T-helper 1 cell (primary cell): Measurements from ENCODE around the gene ZBTB2.
"Not testable (repeated sequence)": the region's sequence is repeated elsewhere in the genome, so short reads cannot be mapped to it uniquely, and the experiment has no call there.

ENCODE experiments used
- DNase-seq, 5 donors: peaks; one replicate each; pipeline ENCODE4 v3.0.0-alpha.2; 2012 to 2020

The ZBTB2 gene

DNA sequence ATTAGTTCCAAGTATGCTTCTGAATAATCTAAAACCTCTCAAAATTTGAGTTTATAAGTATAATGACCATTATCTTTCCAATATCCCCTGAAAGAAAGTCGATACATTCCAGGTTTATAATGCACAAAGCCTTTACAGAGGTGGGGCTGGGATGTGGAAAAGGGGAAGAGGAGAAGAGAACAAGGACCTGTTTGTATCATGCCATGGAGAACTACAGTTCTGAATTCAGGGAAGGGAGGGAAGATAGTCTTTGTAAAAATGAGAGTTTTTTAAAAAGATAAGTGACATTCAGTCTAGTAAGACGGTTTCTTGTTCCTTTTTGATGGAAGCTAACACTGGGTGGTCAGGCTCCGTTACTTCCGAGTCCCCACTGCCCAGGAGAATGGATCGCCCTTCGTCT lies 26.1 kb downstream of the ZBTB2 start:
- DNase-seq = no peak

GRCh38 chr6:151359486-151359885 lies 31.9 kb downstream of the ZBTB2 start:
- DNase-seq = no peak

DNA sequence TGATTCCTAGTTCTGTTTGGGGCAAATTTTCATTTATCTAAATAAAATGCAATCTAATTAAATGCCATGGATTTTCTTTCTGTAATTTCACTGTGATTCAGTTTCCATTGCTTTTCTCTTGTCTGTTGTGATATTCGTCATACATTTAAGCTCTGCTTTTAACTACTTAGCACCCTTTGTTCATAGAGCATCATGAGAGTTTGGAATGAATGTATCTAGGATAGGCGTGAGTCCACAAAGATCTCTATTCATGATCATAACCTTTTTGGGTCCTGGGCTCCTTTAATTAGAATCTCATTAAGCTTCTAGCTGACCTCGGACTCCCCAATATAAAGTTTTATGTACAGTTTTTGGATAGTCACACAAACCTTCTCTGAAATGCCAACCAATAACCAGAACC lies 32.9 kb downstream of the ZBTB2 start:
- no peak for DNase-seq

DNA sequence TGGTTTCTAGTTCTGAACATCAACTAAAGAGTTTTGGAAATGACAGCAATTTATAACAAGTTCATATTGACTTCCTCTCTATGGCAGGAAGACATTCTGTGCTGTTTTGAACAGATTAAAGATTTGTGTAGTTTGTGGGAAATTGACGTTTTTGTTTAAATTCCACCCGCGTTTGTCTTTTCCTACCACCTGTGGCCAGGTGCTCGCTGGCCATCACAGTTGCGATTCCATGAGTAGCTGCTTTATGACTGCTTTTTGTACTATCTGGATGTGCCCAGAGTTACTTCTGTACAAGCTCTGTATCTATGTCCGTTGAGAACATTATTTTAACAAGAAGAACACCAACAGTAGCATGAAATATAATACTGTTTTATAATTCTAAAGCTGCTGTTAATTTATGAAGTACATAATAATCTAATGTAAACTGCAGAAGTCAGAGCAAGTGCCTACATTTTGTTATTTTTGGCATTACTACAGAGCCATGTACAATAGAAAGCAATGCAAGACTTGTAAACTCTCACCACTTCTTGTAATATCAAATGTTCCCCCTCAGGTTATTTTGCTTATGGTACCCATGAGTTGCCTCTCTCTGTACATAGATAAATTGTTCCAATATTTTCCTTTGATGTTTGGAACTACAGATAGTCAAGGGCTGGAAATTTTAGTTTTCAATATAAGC lies 33.5 kb downstream of the ZBTB2 start:
- no peak for DNase-seq

DNA sequence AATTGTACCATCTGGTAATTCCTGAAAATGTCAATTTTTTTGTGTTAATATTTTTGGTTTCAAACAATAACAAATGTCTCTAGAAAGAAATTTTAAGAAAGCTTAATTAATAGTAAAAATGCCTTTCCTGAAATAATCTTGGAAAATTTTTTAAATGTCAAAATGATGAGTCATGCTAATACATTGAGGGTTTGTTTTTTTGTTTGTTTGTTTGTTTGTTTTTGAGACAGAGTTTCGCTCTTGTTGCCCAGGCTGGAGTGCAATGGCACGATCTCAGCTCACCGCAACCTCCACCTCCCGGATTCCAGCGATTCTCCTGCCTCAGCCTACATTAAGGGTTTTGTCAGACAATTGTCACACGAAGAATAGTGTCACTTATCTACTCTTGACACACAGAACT lies 34.4 kb downstream of the ZBTB2 start:
- not testable (repeated sequence) for DNase-seq

GRCh38 chr6:151353795-151354194 lies 37.6 kb downstream of the ZBTB2 start:
- no peak for DNase-seq

- no peak for DNase-seq
These were observed 38.7 kb downstream of the ZBTB2 start for GRCh38 chr6:151352410-151353396.

- no peak for DNase-seq
These were observed 39.6 kb downstream of the ZBTB2 start for GRCh38 chr6:151351731-151352130.

- no peak for DNase-seq
These were observed 40.1 kb downstream of the ZBTB2 start for GRCh38 chr6:151351146-151351700.

GRCh38 chr6:151350442-151351145 lies 40.8 kb downstream of the ZBTB2 start:
- DNase-seq = no peak

DNA sequence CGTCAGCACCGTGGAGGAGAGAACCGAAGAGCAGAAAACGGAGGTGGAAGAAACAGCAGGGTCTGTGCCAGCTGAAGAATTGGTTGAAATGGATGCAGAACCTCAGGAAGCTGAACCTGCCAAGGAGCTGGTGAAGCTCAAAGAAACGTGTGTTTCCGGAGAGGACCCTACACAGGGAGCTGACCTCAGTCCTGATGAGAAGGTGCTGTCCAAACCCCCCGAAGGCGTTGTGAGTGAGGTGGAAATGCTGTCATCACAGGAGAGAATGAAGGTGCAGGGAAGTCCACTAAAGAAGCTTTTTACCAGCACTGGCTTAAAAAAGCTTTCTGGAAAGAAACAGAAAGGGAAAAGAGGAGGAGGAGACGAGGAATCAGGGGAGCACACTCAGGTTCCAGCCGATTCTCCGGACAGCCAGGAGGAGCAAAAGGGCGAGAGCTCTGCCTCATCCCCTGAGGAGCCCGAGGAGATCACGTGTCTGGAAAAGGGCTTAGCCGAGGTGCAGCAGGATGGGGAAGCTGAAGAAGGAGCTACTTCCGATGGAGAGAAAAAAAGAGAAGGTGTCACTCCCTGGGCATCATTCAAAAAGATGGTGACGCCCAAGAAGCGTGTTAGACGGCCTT lies 41.6 kb downstream of the ZBTB2 start:
- DNase-seq = no peak

GRCh38 chr6:151342750-151343149 lies 48.6 kb downstream of the ZBTB2 start:
- not testable (repeated sequence) for DNase-seq

DNA sequence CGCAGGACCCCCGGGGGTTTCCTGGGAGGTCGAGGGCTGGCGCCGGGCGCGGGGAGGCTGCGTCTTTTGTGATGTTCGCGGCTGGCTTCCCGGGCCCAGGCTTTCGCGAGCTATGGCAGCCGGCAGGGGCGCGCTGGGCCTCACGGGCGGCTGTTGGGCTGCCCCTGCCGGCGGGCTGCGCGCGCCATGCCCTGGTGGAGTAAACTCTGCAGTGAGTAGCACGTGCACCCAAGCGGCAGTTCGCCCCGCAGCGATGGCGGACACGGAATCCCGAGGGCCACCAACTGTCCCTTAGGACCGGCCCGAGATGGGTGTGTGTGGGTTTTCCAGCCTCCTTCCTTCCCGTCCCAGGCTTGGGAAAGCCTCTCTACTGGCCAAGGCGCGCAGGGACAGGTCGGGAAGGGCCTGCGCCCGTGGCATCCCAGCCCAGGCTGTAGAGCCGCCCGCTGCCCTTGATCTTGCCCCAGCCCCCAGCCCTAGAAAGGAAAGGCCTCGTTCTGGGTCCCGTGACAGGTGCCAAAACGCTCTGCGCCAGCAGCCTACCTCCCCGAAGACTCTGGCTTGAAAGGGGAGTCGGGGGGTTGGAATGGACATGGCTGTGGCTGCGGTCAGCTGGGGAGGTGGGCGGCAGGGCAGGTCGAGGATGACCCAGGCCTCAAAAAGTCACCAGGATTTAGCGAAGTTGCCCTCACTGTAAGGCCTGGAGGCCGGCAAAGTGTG lies 49.7 kb downstream of the ZBTB2 start:
- no peak for DNase-seq

- DNase-seq = no peak
These were observed 51.0 kb downstream of the ZBTB2 start for GRCh38 chr6:151340219-151340978.

GRCh38 chr6:151339369-151339768 lies 52.0 kb downstream of the ZBTB2 start:
- no peak for DNase-seq

DNA sequence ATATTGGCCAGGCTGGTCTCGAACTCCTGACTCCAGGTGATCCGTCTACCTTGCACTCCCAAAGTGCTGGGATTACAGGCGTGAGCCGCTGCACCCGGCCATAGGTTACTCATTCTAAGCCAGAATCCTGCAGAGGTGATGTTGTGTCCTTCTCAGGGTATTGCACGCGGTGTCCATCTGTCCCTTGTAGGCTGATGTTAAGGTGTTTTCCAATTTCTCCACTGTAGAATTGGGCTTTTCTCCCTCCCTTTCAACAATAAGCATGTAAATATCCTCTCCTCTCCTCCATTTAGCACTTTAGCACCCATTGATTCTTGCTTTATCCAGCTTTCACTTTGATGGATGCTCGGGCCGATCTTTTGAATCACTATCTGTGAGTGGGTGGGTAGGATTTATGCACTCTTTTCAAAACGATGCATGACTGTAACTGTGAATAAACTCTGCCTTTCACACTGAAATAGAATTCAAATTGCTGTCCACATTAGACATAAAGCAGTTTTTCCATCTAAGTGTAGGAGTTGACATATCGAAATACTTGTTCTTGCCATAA lies 52.6 kb downstream of the ZBTB2 start:
- DNase-seq = no peak

GRCh38 chr6:151335930-151336329 lies 55.4 kb downstream of the ZBTB2 start:
- DNase-seq = no peak

- DNase-seq = no peak
These were observed 61.1 kb downstream of the ZBTB2 start for GRCh38 chr6:151330130-151330696.

DNA sequence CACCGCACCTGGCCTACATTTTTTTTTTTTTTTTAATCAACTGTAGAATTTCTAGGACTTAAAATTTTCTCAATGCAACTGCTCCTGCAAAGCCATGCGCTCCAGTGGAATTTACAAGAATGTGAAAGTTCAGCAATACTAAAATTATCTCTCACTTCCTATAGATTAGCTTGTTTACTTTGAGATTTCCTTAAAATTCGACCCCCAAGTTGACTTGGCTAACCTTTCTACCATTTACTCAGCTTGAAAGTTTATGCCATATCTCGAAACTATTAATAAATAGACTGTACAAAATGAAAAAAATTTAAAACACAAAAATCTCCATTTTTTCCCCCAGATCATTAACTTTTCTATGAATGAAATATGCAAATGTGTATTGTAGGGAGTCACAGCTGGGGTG lies 64.3 kb downstream of the ZBTB2 start:
- no peak for DNase-seq

GRCh38 chr6:151326116-151326825 lies 65.1 kb downstream of the ZBTB2 start:
- no peak for DNase-seq
